HTERT RPE-1 (cell line): Measurements from ENCODE around the gene DNAJB8.

ENCODE experiments used
- in situ Hi-C: fragments of 300-500 bp; cut with MboI; formaldehyde crosslinking; loops from 4 replicates; pipeline ENCODE4 v1.14.3; 2020; ENCODE audit warnings: low sequenced_read_pairs

The DNAJB8 gene

DNA sequence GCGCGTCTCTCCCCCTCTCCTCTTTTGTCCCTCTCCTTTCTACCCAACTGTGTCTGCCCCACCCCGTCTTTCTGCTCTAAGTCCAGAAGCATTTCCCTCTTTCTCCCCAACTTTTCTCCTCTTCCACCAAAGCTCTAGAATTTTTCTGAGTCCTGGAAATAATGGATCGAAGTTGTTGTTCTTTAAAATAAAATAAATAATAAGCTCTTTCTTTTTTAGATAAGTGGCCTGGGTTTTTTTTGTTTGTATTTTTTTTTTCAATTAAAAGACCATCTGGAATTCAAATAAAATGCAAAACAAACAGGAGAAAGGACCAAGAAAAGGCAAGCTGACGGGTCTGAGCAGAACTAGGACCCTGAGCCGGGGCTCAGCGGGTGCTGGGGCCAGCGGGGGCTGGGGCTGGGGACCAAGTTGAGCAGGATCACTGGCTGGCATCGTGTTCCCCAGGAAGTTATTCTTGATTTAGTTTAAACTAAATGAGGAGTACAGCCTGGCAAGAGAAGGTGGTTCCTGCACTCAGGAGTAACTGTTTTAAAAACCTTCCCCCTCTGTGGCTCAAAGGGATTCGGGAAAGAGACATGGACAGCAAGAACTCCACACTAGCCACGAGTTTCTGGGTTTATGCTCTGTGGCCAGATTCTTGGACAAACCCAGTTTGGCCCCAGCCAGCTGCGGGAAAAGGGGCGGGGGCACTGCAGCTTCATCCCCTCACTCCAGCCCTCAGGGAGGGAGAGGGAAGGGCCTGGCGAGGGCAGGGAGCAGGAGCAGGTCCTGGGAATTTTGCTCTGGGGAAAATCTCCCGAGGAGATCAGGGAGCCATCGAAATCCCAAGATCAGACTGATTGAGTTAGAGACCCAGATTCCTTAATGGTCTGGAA is 18.0 kb upstream of the DNAJB8 start:
- in situ Hi-C loops, result no loop called here

DNA sequence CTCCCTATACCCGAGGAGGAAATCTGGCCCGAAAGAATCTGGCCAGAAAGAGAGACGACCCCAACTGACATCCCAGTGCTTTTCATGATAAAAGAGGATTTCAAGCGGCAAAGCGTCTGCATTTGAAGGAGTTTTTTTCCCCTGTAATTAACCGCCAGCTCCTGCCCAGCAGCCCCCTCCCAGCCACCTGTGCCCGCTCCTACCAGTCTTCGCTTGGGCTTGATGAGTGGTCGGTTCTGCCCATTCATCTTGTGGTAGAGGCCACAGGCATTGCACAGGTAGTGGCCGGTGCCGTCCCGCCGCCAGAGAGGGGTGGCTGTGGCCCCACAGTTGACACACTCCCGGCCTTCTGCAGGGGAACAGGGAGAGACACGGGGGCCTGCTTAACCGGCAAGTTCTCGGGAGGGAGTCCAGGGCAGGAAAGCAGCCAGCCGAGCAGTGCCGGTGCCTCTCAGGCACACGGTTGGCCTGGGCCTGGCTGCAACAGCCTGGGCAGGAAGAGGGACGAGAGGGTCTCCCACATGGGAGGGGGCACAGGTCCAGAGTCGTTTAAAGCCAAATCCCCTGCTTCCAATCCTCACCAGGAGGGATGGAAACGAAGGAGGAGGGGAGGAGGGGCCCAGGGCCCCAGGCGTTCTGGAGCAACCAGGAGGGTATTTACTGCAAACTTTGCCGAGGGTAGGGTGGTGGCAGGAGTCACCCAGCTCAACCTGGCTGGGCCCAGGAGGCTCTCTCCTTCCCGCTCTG is 17.1 kb upstream of the DNAJB8 start:
- in situ Hi-C loops, result no loop called here

GRCh38 chr3:128482666-128483656 is 16.3 kb upstream of the DNAJB8 start:
- in situ Hi-C loops, result no loop called here

DNA sequence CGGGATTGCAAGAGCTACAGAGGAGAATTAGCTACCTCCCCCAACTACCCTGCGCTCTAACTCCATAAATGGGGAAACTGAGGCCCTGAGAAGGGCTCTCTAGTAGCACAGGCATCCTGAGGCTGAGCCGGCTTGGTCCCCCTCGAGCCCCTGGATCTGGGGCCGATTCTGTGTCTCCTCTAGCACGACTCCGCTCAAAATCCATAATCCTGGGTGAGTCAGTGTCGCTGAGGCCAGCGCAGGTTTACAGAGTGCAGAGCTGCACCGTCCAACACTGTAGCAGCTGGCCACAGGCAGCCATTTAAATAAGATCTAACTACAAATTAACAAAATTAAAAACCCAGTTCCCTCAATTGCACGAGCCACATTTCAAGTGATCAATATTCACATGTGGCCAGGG is 15.5 kb upstream of the DNAJB8 start:
- in situ Hi-C loops, result no loop called here

GRCh38 chr3:128481438-128481942 is 14.8 kb upstream of the DNAJB8 start:
- in situ Hi-C loops, result no loop called here

GRCh38 chr3:128480717-128481437 is 14.2 kb upstream of the DNAJB8 start:
- in situ Hi-C loops, result no loop called here

DNA sequence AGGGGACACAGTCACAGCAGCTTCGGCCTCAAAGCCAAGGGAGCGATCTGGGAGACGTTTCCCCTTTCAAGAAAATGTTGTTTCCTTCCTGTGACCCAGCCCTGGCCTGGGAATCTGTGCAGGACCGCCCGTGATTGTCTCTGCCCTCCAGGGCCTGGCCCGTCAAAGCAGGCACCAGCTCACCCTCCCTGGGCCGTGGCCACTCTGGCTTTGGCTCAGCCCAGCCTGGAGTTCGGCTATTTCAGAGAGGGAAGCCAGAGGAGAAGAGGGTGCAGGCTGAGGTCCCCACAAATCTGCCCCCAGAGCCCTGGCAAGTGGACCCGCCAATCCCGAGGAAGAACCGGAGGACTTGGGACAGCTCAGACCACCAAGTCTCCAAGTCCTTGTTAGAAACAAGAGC is 13.6 kb upstream of the DNAJB8 start:
- in situ Hi-C loops, result no loop called here

- in situ Hi-C loops, result no loop called here
These were observed 12.9 kb upstream of the DNAJB8 start for GRCh38 chr3:128479558-128480086.

- in situ Hi-C loops, result no loop called here
These were observed 12.2 kb upstream of the DNAJB8 start for GRCh38 chr3:128478576-128479506.

- in situ Hi-C loops, result no loop called here
These were observed 10.0 kb upstream of the DNAJB8 start for GRCh38 chr3:128476659-128477058.

GRCh38 chr3:128475355-128475754 is 8.7 kb upstream of the DNAJB8 start:
- in situ Hi-C loops, result no loop called here

GRCh38 chr3:128473737-128474136 is 7.0 kb upstream of the DNAJB8 start:
- in situ Hi-C loops, result no loop called here

DNA sequence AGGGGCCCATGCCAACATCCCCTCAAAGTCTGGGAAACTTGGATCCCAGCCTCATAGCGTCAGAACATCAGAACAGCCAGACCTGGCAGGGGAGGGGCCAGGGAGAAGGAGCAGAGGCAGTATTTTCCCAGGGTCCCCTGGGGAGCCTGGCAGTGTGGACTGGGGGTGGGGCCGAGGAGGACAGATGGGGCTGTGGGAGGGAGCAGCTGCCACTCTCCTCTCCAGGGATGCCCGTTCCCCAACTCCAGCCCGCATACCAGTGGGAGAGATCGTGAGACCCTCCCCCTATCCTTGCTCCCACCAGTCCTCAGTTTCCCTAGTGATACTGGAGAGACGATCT is 6.5 kb upstream of the DNAJB8 start:
- in situ Hi-C loops, result no loop called here

- in situ Hi-C loops, result no loop called here
These were observed 5.9 kb upstream of the DNAJB8 start for GRCh38 chr3:128472449-128473179.

- in situ Hi-C loops, result no loop called here
These were observed 5.0 kb upstream of the DNAJB8 start for GRCh38 chr3:128471720-128472119.

DNA sequence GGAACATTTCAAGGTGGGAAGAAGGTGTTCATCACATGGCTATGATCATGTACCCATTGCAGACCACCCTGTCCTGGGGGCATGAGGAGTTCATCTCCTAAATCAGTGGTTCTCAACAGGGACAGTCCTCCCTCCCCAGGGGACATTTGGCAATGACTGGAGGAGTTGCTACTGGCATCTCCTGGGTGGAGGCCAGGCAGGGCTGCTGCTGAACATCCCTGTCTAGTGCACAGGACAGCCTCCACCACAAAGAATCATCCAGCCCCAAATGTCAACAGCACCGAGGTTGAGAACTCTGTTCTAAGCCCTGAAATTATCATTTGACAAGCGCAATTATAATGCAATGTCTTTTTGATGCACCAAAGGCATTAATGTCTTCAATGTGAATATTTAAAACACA is 4.4 kb upstream of the DNAJB8 start:
- in situ Hi-C loops, result no loop called here

DNA sequence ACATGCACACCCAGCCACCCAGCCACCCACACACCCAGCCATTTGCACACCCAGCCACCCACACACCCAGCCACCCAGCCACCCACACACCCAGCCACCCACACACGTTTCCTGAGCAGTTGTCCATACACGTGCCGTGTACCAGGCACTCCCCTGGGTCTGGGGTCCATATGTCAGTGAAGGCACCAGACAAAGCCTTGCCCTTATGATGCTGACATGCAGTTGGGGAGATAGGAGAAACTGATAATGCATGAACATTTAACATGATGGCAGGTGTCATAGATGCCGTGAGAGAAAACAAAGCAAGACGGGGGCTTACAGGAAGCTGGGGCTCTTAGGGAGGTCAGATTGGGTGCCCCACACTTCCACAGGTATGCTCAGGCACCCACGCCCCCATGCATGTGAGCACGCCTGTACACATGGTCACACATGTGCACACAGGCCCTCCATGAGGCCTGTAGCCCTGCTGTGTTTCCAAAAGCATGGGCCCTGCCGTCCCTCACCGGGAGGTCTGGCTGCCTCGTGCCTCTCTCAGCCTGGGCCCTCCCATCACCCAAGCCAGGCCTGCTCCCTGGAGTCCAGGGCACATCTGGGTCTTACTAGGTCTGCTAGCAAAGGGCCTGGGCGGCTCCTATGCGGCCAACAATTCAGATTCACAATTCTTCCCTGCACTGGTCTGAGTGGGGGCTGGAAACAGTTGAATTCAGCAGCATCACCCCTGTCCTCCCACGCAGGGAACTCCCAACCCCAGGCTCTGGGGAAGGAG is 3.6 kb upstream of the DNAJB8 start:
- in situ Hi-C loops, result no loop called here

DNA sequence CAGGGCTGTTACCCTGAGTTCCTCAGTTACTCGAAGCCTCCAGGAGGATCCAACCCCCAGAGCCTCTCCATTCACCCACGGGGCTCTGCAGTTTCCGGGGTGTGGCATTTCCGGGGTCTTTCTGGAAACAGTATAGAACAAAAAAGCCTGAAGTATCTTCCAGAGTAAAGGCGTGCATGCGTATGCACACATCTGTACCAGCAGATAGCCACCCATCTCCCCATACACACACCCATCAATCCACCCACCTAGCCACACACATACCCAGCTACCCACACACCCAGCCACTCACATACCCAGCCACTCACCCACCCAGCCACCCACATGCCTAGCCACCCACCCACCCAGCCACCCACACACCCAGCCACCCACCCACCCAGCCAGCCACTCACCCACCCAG is 2.9 kb upstream of the DNAJB8 start:
- in situ Hi-C loops, result no loop called here
